ELR (cell line): ENCODE results near the gene MYL10.
"Not testable (repeated sequence)": the region's sequence is repeated elsewhere in the genome, so short reads cannot be mapped to it uniquely, and the experiment has no call there.

Experiments used
- DNase-seq: peaks from one replicate; pipeline ENCODE4 v3.0.0-alpha.2; 2015; ENCODE audit warnings: low read depth

Gene MYL10

DNA sequence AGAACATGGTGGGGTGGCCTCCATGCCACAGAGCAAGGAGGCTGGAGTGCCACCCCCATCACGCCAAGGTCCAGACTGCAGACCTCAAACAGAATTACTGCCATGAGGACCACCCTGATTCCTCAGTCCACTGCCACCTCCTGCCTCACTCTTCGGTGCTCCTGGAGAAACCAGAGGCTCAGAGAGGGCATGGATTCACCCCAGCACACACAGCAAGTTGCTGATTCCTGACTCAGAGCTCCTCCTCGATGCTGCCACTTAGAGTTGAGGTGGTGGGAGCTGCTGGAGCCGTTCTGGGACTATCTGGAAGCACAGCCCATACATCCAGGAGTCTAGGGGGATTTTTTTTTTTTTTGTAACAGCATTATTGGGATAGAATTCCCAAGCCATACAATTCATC, 22.0 kb upstream of the MYL10 start:
- DNase-seq = no peak

DNA sequence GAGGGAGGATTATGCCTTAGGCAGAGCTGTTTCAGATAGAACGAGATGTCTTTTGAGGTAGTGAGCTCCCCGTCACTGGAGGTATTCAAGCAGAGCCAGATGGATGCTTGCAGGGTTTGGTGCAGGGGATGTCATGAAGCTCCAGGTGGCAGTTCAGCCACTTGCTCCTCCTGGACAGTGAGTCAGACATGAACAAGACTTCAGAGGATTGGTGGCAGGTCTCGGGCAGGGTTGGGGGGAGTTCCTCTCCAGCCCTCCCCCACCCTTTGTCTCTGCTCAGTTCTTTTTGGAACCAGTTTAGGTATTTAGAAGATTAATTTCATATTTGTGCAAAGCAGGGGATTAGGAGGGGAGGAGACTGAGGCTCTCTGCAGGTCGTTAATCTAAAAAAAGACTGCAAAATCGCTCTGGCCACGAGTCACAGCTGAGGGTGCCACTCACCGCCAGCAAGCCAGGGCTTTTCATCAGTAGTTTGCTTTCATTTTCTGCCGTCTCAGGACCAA, 21.5 kb upstream of the MYL10 start:
- no peak for DNase-seq

DNA sequence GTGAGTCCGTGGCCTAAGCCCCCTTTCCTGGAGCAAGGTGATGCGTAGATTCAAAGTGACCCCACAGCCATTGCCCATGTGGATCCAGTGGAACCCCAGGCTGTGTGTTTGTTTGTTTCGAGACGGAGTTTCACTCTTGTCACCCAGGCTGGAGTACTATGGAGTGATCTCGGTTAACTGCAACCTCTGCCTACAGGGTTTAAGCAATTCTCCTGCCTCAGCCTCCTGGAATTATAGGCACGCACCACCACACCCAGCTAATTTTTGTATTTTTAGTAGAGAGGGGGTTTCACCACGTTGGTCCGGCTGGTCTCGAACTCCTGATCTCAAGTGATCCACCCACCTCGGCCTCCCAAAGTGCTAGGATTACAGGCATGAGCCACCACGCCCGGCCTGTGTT, 18.8 kb upstream of the MYL10 start:
- DNase-seq = not testable (repeated sequence)

DNA sequence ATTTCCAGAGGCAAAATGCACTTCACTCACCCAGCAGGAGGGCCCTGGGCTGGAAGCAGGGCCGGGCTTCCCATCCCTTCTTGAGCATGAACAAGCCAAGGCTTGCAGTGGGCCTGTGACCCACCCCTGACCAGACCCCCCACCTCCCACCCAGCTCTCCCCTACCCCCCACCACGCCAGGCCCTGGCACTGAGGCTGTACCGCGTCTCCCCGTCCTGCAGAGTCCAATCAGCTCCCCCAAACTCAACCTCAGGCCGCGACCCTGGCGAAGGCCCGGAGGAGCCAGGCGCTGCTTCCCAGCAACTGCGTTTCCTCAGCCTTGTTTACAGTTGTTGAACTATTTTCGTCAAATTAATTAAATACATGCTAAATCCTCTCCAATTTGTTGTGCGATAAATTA, 16.9 kb upstream of the MYL10 start:
- no peak for DNase-seq

DNA sequence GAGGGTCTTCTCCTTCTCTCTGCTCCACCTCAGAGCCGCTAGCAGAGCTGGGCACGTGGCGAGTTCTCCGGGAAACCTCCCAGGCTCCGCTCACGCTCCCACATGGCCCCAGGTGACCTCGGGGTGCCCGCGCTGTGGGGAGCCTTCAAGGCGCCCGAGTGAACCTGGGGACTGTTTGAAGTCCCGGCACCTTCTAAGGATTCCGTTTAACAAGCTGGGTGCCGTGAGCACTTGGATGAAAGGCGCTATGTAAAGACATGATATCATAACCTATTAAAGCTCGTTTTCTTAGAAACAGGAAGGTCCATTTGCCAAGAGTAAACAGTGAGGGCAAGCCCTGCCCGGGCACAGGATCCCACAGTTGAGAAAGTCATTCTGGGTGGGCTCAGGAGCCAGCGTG, 15.8 kb upstream of the MYL10 start:
- no peak for DNase-seq

DNA sequence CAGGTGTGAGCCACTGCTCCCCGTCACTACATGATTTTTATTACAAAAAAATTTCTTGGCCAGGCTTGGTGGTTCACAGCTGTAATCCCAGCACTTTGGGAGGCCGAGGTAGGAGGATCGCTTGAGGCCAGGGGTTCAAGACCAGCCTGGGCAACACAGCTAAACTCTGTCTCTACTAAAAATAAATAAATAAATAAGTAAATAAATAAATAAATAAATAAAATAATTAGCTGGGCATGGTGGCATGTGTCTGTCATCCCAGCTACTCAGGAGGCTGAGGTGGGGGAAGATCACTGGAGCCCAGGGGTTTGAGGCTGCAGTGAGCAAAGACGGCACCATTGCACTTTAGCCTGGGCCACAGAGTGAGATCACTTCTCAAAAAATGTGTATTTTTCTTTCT, 10.0 kb upstream of the MYL10 start:
- not testable (repeated sequence) for DNase-seq

DNA sequence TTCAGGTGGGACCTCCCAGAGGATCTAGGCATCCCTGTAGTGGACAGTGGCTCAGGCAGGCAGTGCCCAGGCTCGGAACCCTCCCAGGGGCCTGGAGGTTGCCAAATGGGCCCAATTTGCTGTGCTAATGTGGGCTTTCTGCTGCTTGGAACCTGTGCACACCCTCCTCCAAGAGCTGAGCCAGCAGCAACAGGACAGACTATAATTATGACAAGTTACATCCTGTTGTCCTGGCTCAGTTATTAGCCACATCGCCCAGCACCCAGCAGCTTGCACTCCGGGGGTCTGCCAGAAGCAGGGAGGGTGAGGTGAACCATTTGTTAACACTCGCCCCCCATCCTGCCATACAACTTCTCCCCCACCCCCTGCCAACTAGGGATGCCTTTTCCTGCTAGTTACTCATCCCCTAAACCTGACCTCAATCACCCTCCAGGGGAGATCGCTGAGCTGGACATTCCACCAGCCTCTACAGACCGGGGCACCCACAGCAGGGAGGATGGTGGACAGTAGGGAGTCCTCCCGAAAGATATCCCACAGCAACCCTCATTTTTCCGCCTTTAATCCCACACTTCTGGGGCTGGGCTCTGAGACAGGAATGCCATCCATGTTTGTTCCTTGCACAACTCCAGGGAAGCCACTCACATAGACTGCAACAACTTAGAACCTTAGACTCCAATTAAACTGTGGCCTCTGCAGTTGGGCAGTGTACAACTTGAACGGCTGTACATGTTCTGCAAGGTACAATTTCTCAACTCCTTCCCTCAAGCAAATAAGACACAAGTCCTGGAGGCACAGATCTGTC, 7.9 kb upstream of the MYL10 start:
- peak; percentile 41 for DNase-seq

DNA sequence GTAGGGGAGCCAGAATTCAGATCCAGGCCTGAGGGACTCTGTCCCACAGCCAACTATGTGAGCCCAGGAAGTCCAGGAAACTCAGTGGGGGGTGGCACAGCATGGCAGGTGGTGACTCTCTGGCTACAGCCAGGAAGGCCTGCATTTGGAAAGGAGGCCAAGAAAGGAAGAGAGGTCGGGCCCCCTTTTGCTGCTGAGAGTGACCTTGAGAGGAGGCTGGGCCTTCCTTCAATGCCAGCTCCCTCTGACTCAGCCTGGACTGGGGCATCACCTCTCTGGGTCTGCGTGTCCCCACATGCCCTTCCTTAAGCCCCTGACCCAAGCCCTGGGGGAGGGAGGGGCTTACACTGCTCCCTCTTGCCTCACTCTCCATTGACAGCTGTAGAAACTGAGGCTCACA, 6.4 kb upstream of the MYL10 start:
- no peak for DNase-seq

DNA sequence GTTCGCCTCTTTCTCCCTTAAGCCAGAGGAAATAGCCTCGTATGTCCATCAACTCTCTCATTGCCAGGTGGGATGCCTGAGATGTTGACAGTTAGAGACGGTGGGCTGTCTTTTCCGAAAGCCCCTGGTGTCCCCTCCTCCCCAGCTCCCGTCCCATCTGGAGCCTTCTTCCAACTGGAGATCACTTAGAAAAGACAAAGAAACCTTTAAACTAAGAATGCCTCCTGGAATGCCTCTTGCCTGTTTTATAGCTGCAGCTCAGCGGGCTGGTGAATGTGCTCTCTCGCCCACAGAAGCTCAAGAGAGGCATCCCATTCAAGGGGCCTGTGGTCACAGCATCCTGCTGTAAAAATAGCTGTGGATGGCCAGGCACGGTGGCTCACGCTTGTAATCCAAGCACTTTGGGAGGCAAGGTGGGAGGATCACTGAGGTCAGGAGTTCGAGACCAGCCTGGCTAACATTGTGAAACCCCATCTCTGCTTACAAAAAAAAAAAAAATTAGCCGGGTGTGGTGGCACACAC, 5.2 kb upstream of the MYL10 start:
- no peak for DNase-seq

DNA sequence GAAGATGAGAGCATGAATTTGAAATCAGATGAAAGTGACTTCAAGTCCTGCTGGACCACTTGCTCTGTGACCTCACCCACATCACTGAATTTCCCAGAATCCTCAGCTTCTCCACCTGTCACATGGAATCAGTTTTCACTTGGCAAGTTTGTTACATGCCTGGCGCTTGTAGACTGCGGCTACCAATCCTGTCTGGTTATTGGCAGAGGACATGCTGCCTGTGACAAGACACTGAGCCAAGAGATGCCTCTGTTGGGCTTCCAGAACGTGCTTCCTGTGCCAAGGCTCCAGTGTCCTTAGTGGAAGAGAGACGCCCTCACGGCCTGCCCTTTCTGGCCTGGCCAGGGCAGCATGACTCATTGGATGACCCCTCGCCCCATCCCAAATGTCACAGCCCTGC, 4.4 kb upstream of the MYL10 start:
- no peak for DNase-seq

DNA sequence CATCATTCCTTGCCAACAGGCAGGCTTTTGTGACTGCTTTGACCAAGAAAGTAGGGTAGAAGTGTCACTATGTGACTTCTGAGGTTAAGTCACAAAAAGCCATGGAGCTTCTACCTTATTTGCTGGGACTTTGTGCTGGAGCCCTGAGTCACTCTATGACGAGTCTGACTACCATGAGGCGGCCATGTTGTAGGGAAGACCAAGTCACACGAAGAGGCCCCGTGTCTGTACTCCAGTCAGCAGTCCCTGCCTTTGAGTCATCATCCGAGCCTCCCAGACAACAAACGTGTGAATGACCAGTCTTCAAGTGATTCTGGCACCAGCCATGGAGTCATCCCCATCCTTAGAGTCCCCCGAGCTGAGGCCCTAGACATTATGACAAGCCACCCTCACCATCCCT, 3.5 kb upstream of the MYL10 start:
- DNase-seq = peak; percentile 74

DNA sequence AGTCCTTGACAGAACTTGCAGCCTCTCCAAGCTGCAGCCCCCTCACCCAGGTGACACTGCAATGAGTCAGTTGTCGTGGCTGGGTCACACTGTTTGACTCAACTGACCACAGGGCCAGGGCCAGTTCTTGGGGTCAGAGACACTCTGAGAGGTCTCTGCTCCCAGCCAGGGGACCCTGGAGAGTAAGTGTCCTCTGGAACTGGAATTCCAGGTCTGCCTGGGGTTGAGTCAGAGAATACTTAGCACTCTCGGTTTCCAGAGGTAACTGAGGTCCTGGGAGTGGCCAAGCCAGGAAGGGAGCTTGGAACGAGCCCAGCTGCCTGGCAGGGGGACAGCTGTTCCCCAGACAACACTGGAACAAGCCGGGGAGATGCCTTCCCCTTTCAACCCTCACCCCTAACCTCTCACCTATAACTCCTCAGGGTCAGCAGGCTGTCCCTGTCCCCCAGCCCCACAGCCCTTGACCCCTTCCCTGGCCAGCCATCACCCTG, 2.2 kb upstream of the MYL10 start:
- DNase-seq = peak; percentile 70

DNA sequence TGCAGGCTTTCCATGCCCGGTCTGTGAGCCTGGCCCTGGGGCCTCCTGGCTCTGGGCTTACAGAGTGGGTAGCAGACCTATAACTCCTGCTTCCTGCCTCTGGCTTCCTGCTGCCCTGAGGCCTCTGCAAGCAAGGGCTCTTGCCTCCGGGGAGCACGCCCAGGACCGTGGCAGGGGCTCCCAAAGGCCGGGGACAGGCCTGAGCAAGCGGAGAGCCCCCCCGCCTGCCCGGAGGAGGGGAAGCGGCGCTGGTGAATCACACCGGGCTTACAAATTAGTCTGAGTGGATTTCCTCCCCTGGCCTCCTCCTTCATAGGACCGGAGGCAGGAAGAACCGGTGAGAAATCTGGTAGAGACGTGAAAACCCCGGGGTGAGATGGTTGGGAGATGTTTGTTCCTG, 1.5 kb upstream of the MYL10 start:
- peak; percentile 93 for DNase-seq

DNA sequence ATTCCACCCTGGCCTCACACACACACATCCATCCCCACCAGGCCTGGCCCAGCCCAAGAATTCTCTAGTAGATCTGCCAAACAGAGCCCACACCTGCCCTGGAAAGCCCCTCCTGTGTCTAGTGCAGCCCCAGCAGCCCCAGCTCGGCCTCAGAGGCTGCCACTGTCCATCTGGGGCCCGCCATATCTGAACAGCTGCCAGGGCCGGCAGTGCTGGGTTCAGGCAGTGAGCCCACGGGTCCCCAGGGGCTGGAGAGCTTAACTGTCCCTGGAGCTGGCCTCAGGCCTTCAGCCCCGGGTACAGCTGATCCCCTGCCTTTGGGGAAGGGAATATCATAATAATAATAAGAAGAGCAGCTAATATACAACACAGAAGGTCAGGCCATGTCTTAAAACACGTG, 574 bp downstream of the MYL10 start:
- no peak for DNase-seq

DNA sequence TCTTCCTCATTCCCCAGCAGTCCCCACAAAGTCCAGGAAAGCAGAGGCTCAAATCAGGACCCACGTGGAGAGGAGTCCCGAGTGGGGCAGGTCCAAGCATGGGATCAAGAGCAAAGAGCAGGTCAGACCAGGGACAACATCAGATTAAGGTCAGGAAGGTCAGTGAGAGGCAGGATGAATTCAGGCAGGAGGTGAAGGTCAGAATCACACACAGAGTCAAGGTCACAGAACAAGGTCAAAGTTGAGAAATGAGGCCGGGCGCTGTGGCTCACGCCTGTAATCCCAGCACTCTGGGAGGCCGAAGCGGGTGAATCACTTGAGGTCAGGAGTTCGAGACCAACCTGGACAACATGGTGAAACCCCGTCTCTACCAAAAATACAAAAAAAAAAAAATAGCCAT, 2.3 kb downstream of the MYL10 start:
- DNase-seq = no peak

DNA sequence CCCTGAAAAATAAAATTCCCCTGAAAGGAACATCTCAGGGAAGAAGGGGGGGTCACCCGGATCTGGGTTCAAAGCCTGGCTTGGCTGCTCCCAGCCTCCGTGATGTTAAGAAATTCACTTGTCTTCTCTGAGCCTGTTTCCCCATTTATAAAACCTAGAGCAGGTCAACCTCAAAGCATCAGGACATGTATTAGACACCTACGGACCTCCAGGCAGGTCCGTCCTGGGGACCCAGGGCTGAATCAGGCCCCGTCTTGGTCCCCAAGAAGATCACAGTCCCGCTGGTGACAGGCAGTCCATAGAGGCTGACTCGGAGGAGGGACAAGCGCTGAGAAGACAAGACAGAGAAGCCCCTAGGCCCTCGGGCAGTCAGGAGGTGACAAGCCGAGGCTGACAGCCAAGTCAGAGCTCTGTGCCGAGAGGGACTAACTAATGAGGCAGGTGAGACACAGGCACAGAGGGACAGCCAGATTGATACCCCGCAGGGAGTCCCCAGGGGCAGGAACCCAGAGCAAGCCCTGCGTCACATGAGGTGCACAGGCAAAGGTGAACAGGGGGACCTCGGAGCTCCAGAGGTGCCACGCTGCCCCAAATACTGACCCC, 2.9 kb downstream of the MYL10 start:
- DNase-seq = no peak

DNA sequence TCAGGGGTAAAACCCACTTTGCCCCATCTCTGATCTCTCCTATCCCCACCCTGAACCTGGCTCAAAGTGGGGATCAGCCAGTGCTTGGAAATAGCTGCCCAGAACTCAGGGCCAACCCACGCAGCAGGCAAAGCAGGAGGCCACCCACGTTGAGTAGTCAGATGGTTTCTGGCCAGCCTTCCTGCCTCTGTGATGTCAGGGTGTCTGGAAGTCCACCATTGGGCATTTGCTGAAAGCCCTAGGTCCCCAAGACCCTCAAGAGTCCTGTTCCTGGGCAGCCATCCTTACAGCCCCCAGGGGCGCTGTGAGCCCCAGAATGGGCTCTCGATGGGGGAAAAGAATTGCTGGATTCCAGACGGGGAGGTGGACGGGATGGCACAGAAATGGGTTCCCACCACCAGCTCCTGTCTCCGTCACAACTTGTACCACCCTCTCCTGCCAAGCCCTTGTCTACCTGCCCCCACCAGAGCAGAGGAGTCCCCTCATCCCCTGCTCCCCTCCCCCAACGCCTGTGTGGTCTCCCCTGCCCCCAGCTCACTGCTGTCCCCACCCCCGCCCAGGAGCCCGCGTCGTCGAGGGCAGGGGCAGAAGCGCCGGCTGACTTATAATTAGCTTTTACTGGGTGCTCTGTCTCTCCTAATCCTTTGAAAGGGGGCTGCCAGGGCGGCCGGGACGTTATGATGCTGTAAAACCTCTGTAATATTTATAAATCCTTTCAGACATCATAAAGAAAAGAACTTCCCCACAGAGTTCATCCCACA, 3.9 kb downstream of the MYL10 start:
- no peak for DNase-seq

DNA sequence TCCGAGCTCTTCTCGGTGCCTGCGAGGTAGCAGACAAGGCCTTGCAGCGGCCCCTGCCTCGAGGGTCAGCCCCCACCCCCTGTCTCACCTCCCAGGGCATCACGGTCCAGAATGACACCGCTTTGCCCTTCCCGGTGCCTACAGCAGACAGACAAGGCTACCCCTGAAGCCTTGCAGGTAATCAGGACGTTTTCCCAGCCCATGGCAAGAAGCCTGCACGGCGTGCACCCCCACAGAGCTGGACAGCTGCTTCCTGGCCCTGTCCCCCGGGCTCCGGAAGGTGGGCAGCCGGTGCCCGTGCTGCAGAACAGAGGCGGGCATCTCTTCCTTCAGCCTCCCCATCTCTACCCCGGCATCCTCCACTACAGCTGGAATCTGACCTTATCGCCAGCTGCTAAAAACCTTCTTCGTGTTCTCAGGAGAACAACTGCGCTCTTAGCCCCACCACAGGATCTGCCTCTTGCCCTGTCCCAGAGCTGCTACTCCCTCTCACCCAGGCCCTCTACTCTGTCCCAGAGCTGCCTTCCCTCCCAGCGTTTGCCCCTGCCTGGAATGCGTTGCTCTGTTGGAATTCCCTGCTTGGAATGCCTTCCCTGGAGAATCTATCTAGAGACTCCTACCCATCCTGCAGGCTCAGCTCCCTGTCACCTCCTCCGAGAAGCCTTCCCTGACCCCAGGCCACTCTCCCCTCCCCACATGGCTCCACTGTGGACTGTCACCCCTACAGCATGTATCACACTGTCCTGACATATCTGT, 4.7 kb downstream of the MYL10 start:
- DNase-seq = no peak

DNA sequence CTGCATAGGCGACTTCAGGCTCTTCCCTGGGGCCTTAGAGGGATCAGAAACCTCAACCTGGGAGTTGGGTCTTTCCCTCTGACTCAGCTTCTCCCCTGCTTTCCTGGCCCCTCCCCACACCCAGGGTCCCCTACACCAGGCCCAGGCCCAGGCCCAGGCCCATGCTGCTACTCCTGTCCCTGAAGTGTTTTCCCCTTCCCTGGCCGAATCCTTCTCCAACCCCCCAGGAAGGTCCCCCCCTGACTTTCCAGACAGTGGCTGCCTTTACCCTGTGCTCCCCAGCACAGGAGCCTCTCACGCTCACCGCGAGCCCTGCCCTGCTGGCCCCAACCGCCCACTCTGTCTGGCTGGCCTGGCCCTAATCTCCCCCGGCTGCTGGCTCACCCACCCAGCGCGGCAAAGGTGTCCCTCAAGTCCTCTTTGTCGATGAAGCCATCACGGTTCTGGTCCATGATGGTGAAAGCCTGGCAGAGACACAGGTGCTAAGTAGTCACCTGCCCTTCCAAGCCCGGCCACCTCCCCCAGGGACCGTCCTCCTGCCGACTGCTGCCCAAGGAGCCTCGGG, 6.4 kb downstream of the MYL10 start:
- DNase-seq = no peak

DNA sequence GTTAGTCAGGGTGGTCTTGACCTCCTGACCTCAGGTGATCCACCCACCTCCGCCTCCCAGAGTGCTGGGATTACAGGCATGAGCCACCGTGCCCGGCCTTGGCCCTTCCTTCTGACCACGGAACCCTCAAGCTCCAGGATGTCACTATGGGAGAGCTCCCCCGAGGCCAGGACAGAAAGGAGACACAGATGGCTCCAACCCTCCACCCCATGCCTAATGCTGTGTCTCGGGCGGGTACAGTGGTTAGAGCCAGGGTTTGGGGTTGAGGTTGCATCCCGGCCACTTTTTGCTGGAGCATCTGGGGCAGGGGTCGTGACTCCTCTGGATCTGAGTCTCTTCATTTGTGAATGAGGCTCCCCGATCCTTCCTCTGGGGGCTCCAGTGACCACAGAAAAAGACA, 8.1 kb downstream of the MYL10 start:
- DNase-seq = no peak

DNA sequence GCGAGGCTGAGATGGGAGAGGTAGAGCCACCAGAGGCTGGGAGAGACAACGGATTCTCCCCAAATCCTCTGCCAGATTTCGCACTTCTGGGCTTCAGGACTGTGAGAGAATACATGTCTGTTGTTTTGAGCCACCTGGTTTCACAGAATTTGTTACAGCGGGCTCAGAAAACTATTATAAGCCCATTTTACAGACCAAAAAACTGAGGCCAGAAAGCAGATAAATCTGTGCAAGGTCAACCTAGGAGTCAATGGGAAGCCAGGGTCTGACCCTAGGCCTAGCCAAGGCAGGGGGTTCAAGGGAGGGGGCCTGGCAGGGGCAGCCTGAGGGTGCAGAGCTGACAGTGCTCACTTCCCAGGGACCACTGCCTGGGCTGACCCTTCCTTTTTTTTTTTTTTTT, 8.7 kb downstream of the MYL10 start:
- no peak for DNase-seq

DNA sequence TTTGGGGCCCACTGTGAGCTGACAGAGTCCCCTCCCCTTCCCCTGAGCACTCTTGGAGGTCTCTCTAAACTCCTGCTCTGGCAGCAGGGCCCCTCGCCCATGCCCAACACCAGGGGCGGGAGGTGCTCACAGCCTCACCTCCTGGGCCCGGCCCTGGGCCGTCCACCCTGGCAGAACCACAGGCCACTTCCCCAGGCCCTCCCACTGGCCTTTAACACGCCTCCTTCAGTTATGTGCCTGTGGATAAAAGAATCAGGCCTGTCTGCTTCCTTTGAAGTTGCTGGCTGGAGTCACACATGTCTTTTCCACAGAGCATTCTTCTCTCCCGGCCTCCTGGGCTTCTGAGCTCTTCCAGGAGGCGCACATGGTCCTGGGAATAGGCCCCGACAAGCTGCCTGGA, 10.2 kb downstream of the MYL10 start:
- DNase-seq = peak; percentile 33
